ENCODE data around the gene PPP1R7.
"Not testable (repeated sequence)": the region's sequence is repeated elsewhere in the genome, so short reads cannot be mapped to it uniquely, and the experiment has no call there.

PPP1R7 gene

GRCh38 chr2:241194811-241195210, 44.5 kb downstream of the PPP1R7 start:
- TF ChIP-seq CTCF (IDR thresholded peaks at IDR 0.05; ENCODE audit: low read depth, low read length, missing control alignments) = no peak
- Histone ChIP-seq H3K4me3 (ENCODE audit: low read depth, low read length) (no peak overlapping the region), H3K36me3 (replicated peaks) (no peaks in the 10 kb centered on the region), H3K27ac (no peak overlapping the region), H3K27me3 (replicated peaks) (no peaks in the 10 kb centered on the region)
- in situ Hi-C loops (cut with HindIII; ENCODE audit: low pct_ligation_motif_present, low sequenced_read_pairs) = no loop called here
- DNase-seq = no peak

- H3K27ac ChIP-seq = no peak overlapping the region
- no peak overlapping the region for H3K4me3 ChIP-seq (ENCODE audit: low read depth, low read length)
- no peak for DNase-seq
- TF ChIP-seq CTCF (IDR thresholded peaks at IDR 0.05; ENCODE audit: low read depth, low read length, missing control alignments) = no peak
- H3K36me3 ChIP-seq (replicated peaks) = no peaks in the 10 kb centered on the region
- in situ Hi-C loops (cut with HindIII; ENCODE audit: low pct_ligation_motif_present, low sequenced_read_pairs) = no loop called here
- H3K27me3 ChIP-seq (replicated peaks) = no peaks in the 10 kb centered on the region
Measured at GRCh38 chr2:241195506-241196130, 45.4 kb downstream of the PPP1R7 start.

- H3K27me3 ChIP-seq (replicated peaks); H3K4me3 ChIP-seq (ENCODE audit: low read depth, low read length); in situ Hi-C loops (cut with HindIII; ENCODE audit: low pct_ligation_motif_present, low sequenced_read_pairs); H3K27ac ChIP-seq; H3K36me3 ChIP-seq (replicated peaks); DNase-seq: not testable (repeated sequence)
Measured at GRCh38 chr2:241197246-241197645, 47.0 kb downstream of the PPP1R7 start.

GRCh38 chr2:241197947-241198346, 47.7 kb downstream of the PPP1R7 start:
- no peak for TF ChIP-seq CTCF (IDR thresholded peaks at IDR 0.05; ENCODE audit: low read depth, low read length, missing control alignments)
- H3K4me3 ChIP-seq (ENCODE audit: low read depth, low read length) = no peak overlapping the region
- no peak overlapping the region for H3K27ac ChIP-seq
- DNase-seq = no peak
- in situ Hi-C loops (cut with HindIII; ENCODE audit: low pct_ligation_motif_present, low sequenced_read_pairs) = no loop called here
- no peaks in the 10 kb centered on the region for H3K27me3 ChIP-seq (replicated peaks)
- H3K36me3 ChIP-seq (replicated peaks) = no peaks in the 10 kb centered on the region

- no peak for TF ChIP-seq CTCF (IDR thresholded peaks at IDR 0.05; ENCODE audit: low read depth, low read length, missing control alignments)
- in situ Hi-C loops (cut with HindIII; ENCODE audit: low pct_ligation_motif_present, low sequenced_read_pairs) = no loop called here
- no peak for DNase-seq
Measured at GRCh38 chr2:241198381-241199279, 48.4 kb downstream of the PPP1R7 start.

GRCh38 chr2:241199286-241199685, 49.0 kb downstream of the PPP1R7 start:
- H3K4me3 ChIP-seq (ENCODE audit: low read depth, low read length) = no peak overlapping the region
- DNase-seq = no peak
- H3K36me3 ChIP-seq (replicated peaks) = no peaks in the 10 kb centered on the region
- no peak overlapping the region for H3K27ac ChIP-seq
- in situ Hi-C loops (cut with HindIII; ENCODE audit: low pct_ligation_motif_present, low sequenced_read_pairs) = no loop called here
- TF ChIP-seq CTCF (IDR thresholded peaks at IDR 0.05; ENCODE audit: low read depth, low read length, missing control alignments) = no peak
- H3K27me3 ChIP-seq (replicated peaks) = no peaks in the 10 kb centered on the region

More at GRCh38 chr2:241198381-241199279, 48.4 kb downstream of the PPP1R7 start:
- Histone ChIP-seq H3K27ac (no peak overlapping the region), H3K36me3 (replicated peaks) (no peaks in the 10 kb centered on the region), H3K27me3 (replicated peaks) (no peaks in the 10 kb centered on the region), H3K4me3 (ENCODE audit: low read depth, low read length) (no peak overlapping the region)

Measured in brain microvascular endothelial cell (primary cell).